ENCODE results near the gene C13orf46.
"Not testable (repeated sequence)": the region's sequence is repeated elsewhere in the genome, so short reads cannot be mapped to it uniquely, and the experiment has no call there.

C13orf46 gene

DNA sequence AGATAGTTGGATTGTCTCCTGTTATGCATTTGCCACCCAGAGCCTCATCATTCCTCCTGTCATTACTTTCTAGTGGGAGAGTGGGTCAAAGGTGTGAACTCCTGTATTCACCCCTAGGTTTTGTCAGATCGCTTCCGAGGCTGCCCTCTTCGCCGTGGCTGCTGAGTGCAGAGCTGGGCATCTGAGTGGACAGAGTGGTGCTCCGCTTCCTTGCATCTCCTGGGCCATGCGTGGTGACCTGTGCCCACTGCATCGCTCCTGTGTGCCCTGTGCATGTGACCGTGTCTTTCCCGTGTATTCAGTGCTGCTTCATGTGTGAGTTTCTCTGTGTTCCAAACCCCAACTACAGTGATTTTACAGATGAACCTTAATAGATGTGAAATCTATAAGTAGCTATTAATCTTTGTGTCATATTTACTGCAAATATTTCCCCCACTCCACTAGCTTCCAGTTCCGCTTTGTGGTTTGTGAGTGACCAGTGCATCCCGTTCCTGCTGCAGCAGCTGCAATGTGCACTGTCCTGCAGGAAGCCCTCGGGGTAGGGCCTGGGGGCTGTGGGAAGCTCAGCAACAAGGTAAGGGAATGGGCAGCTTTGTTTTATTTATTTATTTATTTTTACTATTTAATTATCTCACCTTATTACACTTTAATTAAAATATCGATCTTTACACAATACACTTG is 53.1 kb downstream of the C13orf46 start:
- no peak for DNase-seq

DNA sequence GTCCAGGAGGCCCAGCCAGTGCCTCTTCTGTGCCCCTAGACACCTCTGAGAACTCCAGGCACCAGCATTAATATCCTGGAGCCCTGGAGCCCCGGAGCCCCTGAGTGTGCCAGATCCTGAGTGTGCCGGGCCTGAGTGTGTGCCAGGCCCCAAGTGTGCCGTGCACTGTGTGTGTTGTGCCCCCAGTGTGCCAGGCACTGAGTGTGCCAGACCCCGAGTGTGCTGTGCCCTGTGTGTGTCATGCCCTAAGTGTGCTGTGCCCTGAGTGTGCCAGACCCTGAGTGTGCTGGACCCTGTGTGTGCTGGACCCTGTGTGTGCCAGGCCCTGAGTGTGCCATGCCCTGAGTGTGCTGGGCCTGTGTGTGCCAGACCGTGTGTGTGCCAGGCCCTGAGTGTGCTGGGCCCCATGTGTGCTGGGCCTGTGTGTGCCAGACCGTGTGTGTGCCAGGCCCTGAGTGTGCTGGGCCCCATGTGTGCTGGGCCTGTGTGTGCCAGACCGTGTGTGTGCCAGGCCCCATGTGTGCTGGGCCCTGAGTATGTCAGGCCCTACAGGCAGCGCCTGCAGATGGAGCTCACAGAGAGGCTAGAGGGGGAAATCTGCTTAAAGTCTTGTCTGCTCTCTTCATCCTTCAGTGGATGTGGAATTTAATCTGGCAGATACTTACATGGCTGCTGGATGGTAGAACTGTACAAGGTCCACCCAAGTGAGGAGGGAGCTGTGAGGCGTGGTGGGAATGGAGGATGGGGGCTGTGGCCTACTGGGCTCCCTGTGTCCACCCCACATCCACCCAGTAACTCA is 53.9 kb downstream of the C13orf46 start:
- no peak for DNase-seq

DNA sequence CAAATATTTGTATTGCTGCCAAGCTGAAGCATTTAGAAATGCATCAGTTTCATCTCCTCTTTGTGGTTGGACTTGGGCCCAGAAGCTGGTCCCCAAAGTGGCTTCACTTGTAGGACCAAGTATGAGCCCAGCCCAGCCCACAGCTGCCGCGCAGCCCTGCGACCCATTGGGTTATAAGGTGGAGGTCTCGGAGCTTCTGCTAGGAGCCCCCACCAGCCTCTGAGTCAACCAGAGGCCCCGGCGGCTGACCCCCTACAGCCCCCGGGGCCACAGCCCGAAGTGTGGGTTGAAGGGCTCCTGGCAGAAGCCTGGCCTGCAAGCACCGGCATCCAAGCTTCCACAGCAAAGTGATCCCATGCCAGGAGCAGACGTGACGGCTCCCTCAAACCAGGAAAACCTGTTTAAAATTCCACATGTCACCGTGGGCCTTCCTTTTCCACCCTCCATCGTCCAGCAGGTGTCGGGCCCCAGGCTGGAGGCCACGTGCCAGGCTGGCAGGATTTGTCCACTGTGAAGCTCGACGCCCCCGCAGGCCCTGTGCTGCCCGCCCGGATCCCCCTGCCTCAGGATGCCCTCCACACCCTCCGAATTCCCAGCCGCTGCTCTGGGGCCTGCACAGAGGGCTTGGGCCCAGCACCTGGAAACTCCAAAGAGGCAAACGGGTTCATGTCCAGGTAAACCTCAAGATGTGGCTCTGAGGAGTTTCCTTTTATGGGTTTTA is 54.7 kb downstream of the C13orf46 start:
- DNase-seq: no peak

DNA sequence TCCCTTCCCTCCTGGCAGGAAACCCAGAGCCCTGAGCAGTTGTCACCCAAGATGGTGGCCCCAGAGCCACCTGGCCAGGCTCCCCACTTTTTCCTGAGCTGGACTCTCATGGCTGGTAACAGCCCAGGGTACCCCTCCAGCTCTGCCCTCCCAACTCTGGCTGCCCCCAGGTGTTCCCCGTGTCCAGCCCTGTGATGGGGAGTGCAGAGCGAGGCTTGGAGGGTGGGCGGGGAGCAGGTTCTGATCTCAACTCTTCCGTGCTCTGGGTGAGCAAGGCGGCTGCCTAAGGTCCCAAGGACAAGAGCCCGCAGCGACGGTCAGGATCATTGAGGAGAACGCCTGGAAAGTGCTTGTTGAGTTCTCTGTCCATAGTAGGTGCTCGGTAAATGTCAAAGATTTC is 55.3 kb downstream of the C13orf46 start:
- no peak for DNase-seq

DNA sequence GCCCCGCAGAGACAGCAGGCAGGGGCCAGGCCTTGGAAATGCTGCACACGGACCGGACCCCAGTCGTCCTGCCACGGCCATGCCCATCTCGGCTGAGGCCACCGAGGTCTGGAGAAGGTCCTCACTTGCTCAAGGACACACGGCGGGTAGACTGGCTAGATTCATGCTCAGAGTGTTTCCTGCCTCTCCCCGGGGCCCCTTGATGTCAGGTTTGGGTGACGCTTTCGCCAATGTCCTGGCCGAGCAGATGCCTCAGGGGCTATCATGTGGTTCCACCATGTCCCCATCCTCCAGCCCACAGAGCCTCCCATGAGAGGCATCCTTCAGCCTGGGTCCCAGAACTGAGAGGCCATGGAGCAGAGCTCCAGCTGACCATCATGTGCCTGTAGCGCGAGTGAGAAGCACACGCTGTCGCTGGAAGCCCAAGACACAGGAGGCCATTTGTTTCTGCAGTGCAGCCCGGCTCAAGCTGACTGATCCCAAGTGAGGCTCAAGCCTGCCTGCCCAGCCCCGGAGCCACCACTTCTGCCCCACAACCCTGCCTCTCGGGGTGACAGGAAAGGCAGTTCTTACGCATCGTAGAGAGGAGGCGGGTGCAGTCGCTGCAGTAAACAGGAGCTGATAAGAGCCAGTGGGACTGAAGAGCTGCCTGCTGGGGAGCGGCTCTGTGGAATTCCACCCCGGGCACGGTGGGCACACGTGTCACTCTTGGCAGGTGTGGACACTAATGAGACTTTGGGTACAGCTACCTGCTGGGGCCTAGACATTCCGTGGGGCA is 56.1 kb downstream of the C13orf46 start:
- DNase-seq: no peak

DNA sequence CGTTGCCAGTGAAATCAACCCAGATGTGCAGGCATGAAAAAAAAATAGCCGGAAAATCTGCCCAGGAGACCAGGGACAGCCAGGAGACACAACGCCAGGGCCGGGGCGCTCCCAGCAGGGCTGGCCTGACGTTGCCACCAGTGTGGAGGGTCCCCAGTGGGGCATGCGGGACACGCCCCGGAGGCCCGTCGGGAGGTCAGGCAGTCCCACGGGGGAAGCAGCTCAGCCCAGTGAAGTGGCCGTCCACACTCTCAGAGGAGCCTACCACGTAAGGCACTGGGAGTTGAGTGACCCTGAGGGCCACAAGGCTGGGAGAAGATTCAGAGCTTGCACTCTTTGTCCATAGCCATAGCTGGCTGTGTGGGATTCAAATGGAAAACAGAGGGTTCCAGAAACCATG is 56.8 kb downstream of the C13orf46 start:
- no peak for DNase-seq

DNA sequence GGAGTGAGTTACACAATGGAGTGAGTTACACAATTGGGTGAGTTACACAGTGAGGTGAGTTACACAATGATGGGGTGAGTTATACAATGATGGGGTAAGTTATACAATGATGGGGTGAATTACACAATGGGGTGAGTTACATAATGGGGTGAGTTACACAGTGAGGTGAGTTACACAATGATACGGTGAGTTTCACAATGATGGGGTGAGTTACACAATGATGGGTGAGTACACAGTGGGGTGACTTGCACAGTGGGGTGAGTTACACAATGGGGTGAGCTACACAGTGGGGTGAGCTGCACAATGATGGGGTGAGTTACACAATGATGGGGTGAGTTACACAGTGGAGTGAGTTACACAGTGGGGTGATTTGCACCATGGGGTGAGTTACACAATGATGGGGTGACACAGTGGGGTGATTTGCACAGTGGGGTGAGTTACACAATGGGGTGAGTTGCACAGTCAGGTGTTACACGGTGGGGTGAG is 57.5 kb downstream of the C13orf46 start:
- DNase-seq: no peak

DNA sequence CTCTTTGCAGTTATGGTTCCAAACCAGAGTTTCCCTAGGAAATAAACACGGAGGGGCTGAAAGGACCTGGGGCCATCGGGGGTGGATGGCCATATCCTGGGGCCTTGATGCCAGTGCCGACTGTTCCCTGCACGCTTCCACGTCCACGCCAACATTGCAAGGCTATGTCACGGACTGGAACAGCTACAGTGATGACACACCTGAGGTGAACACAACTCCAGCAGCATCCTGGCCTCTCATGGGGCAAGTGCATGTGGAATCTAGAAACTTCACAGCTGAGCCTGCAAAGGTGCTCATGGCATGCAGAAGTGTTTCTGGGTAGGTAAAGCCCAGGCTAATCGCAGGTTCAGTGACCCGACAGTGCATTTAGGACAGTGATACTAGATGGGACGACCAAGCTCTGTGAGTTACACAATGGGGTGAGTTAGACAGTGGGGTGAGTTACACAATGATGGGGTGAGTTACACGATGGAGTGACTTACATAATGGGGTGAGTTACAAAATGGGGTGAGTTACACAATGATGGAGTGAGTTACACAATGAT is 58.0 kb downstream of the C13orf46 start:
- DNase-seq: no peak

DNA sequence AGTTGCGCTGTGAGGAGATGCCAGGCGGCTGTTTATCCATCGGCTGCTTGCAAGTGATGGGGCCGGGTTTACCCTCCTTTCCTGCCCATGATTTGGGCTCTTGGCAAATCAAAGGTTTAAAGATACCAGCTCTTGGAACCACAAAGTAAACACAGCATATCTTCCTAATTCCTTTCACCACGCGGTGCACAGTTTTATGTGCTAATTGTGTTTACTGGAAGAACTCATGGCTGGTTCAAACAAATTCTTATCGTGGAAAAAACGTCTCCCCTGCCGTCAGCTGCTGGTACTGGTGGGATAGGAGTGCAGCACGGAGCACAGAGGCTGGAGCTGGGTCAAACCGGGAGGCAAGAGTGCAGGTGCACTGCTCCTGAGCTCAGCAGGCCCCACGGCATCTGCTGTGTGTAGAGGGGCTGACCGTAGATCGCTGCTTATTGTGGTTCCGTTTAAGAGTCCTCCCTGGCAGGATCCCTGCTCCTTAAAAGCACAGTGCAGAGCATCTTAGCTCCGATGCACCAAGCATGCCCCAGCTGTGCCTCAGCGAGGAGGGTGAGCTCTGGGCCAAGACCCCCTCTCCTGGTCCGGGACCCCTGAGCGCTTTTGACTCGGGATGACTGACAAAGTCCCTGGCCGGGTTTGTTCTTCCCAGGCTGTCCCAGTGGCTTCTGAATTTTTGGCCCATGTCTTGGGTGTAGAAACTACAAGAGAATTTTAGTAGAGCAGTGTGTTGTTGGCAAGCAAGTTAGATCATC is 58.7 kb downstream of the C13orf46 start:
- no peak for DNase-seq

DNA sequence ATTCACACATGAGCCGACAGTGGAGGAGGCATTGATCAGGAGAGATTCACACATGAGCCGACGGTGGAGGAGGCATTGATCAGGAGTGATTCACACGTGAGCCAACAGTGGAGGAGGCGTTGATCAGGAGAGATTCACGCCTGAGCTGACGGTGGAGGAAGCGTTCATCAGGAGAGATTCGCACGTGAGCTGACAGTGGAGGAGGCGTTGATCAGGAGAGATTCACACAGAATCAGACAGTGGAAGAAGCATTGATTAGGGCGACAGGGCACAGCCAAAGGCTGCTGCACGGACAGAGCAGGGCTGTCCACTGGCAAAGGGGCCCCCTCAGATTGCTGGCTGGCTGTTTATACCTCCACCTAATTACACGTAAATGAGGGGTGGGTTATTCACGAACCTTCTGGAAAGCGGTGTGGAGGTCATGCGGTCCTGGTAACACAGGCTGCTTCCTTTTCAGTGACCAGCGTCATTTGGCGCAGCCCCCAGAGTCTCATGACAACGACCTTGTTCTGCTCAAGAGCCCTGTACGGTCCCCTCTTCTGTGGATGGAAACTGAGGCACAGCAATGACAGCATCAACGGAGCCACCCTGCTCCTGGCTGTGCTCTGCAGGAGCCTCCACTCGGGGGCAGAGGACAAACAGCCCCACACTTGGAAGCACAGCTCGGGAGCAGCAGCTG is 59.4 kb downstream of the C13orf46 start:
- DNase-seq: no peak

DNA sequence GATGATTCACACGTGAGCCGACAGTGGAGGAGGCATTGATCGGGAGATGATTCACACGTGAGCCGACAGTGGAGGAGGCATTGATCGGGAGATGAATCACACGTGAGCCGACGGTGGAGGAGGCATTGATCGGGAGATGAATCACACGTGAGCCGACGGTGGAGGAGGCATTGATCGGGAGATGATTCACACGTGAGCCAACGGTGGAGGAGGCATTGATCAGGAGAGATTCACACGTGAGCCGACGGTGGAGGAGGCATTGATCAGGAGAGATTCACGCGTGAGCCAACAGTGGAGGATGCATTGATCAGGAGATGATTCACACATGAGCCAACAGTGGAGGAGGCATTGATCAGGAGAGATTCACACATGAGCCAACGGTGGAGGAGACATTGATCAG is 60.0 kb downstream of the C13orf46 start:
- DNase-seq: not testable (repeated sequence)

DNA sequence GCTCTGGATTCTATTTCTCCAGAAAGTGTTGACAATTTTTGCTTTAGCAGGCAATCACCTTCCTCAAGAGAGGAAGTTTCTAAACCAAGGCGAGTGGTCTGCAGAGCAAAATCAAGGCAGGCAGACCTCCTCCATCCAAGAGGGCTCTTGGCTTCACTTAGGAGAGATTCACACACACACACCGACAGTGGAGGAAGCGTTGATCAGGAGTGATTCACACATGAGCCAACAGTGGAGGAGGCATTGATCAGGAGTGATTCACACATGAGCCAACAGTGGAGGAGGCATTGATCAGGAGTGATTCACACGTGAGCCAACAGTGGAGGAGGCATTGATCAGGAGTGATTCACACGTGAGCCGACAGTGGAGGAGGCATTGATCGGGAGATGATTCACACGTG is 60.5 kb downstream of the C13orf46 start:
- not testable (repeated sequence) for DNase-seq

DNA sequence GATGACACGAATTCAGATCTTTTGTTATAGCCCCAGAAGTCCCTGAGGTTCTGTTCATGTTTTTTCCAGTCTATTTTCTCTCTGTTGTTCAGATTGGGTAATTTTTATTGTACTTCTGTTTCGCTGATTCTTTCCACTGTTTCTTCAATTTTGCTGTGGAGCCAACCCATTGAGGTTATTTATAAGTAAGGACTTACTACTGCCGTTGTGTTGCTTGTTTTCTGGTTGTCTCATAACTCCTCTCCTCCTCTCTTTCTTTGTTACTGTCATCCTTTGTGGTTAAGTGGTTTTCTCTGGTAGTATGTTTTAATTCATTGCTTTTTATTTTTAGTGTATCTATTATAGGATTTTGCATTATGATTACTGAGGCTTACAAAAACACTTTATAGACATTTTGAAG is 61.3 kb downstream of the C13orf46 start:
- DNase-seq: no peak

DNA sequence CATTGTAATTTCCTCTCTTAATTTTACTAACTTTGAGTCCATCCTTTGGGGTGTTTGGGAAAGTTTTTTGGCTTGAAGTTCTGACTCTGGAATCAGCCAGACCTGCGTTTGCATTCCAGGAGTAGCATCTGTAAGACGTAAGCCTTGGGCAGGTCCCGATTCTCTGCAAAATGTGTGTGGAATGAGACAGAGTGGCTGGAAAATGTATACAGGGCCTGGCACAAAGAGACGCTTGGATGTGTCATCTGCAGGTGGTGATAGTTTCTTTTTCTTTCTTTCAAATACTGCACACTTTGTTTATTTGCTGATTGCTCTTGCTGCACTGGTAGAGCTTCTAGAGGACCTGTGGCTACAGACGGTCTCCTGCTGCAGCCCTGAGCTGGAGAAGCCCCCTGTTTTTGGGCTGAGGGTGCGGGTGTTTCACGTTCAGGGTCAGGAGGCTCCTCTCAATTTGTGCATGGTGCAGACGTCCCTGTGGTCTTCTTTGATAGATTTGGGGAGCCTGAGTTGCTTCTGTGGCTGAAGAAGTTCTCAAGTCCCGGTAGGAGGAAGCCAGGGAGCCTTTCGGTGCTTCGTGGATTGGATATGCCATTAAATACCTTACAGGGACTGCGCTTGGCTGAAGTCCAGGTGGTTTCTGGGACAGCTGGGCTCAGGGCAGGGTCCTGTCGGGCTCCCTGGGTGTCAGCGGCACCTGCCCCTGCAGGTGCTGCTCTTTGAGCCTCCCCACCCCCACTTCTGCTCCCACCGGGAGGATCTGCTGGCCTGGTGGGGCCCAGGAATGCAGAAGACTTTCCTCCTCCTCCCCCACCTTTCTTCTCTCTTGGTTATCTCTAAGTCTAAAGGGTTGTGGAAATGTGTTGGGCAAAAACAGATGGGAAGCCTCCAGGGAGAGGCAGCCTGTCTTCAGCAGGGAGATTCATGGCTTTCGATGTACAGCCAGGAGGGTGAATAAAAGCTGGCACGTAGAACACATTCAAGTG is 66.0 kb downstream of the C13orf46 start:
- DNase-seq: no peak

DNA sequence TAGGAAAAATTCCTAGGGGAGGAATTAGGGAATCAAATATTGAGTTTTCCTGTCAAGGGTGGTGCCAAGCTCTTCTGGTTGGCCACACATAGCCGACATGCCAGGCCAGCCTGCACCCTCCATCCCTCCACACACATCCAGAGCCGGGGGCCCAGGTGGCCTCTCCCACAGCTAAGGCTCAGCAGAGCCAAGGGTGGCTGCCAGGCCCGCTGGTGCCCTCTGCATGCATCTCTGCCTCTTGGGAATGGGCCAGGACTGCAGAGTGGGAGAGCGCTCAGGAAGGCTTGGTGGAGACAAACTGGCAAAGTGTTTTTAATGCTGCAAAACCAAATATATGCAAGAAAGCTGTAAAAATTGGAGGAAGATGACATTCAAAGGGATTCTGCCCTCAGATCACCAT is 67.3 kb downstream of the C13orf46 start:
- DNase-seq: no peak

DNA sequence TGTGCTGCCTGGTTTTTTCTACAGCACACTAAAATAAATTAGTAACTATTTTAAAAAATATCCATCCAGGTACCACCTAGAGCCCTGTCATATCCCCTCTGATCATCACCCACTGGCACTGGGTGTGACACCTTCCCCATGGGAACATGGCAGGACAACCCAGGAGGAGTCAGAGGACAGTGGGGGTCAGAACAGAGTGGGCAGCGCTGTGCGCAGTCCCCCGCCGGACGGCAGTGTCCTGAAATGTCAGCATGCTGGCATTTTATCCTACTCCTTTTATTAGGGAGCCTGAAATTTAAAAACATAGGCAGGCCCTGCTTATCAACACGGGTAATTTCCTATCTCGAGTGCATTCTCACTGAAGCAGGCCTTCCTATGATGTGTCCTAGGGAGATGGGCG is 67.9 kb downstream of the C13orf46 start:
- DNase-seq: no peak

DNA sequence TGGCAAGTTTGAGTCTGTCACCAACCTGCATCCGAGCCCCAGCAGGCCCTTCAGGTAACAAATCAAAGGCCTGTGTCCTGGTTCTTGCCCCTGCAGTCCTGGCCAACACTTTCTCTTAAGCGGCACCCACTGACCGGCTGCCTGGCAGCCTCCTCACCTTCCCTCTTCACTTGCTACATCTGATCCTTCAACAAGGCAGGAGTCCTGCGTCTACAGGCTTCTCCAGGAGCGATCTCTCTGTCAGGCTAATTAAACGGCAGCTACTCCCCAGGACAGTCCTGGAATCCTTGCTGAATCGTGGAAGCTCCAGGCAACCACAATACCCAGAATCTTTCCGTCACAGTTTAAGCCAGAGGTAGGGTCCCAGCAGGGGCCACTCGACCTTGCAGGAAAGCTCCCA is 68.9 kb downstream of the C13orf46 start:
- DNase-seq: no peak

DNA sequence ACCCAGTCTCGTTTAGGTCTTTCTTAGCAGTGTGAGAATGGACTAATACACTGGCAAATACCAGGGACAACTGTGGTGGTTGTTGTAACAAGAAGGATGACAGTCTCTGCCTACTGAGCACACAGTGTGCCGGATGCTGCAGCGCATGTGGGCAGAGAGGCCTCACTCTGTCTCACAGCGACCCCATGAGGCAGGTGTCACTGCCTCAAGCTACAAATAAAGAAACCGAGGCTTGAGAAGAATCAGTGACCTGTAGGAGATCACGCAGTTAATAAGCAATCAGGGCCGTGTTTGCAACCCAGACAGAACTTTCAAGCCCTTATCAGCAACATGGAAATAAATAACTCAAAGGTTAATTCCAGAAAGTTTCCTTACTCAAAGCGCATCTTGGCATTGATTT is 69.5 kb downstream of the C13orf46 start:
- peak; percentile 28 for DNase-seq

DNA sequence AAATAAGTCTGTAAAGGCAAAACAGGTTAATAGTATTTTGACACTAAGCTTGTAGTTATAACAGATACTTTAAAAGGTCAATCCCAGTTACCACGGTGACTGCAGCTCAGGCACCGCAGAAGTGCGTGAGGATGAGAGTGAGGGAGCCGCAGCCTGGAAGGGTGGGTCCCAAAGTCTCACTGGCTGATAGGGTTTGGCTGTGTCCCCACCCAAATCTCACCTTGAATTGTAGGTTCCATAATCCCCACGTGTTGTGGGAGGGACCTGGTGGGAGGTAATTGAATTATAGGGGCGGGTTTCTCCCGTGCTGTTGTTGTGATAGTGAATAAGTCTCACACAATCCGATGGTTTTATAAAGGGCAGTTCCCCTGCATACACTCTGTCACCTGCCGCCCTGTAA is 70.0 kb downstream of the C13orf46 start:
- DNase-seq: no peak
